Smooth muscle cell (in vitro differentiated cells): ENCODE measurements around the gene CIITA. TPM values are rescaled to one million over a fixed set of nuclear protein-coding genes. Genes with fewer than 3 reads are reported as not detected.

Source experiments
- DNase-seq: peaks from one replicate; lab custom pipeline; 2025; ENCODE audit not compliant: unreplicated experiment; lab: John Stamatoyannopoulos, UW
- H2AFZ ChIP-seq: fragments of 200-600 bp; sonication (generic); 2 replicates; pipeline ENCODE4 v1.6.0; 2016; ENCODE audit warnings: antibody characterized with exemption, low read depth, mild to moderate bottlenecking
- H3F3A ChIP-seq: fragments of 200-600 bp; sonication (generic); 2 replicates; pipeline ENCODE4 v1.6.0; 2017; ENCODE audit warnings: antibody characterized with exemption, low read depth
- H3K27ac ChIP-seq: fragments of 200-600 bp; sonication (generic); 2 replicates; pipeline ENCODE4 v1.5.1; 2016; ENCODE audit warnings: low read depth, mild to moderate bottlenecking
- H3K27me3 ChIP-seq: fragments of 200-600 bp; sonication (generic); 2 replicates; pipeline ENCODE4 v1.6.1; 2016; ENCODE audit warnings: low read depth, mild to moderate bottlenecking
- H3K36me3 ChIP-seq: fragments of 200-600 bp; sonication (generic); 2 replicates; pipeline ENCODE4 v1.5.1; 2016; ENCODE audit warnings: low read depth
- H3K4me1 ChIP-seq: fragments of 200-600 bp; sonication (generic); 2 replicates; pipeline ENCODE4 v1.5.1; 2016; ENCODE audit warnings: low read depth
- H3K4me2 ChIP-seq: fragments of 200-600 bp; sonication (generic); 2 replicates; pipeline ENCODE4 v1.6.0; 2016; ENCODE audit warnings: mild to moderate bottlenecking
- H3K4me3 ChIP-seq: fragments of 200-600 bp; sonication (generic); 2 replicates; pipeline ENCODE4 v1.5.1; 2016; ENCODE audit warnings: mild to moderate bottlenecking
- H3K79me2 ChIP-seq: fragments of 200-600 bp; sonication (generic); 2 replicates; pipeline ENCODE4 v1.6.0; 2016; ENCODE audit warnings: low read depth, mild to moderate bottlenecking
- H3K9ac ChIP-seq: fragments of 200-600 bp; sonication (generic); 2 replicates; pipeline ENCODE4 v1.6.0; 2016; ENCODE audit warnings: low read depth
- H3K9me3 ChIP-seq: fragments of 200-600 bp; sonication (generic); replicated peaks from 2 replicates; pipeline ENCODE4 v1.5.1; 2016; ENCODE audit warnings: low read depth
- H4K20me1 ChIP-seq: fragments of 200-600 bp; sonication (generic); 2 replicates; pipeline ENCODE4 v1.6.0; 2016; ENCODE audit warnings: low read depth
- whole genome bisulfite sequencing: methylation state at CpG from one replicate; pipeline ENCODE4 v1.1.7; 2016; ENCODE audit warnings: low lambda C conversion rate; 5-methylcytosine and 5-hydroxymethylcytosine counted together
- polyA plus RNA-seq: library from polyadenylated mRNA; unstranded; fragments of >200 nt; fragmentation: Nextera tagmentation; extraction: Ambion mirVana; gene quantifications from 2 replicates; pipeline ENCODE4 v1.2.1, GENCODE V29; 2016
- total RNA-seq: library from RNA; depleted of rRNA; stranded (reverse); fragments of >200 nt; gene quantifications from 2 replicates; pipeline ENCODE4 v1.2.3, GENCODE V29; 2014
- TF ChIP-seq, protein P1 (sequence below): fragments of 200-600 bp; sonication (generic); IDR thresholded peaks from 2 replicates; pipeline ENCODE4 v1.5.1; 2017; ENCODE audit warnings: borderline replicate concordance, mild to moderate bottlenecking, antibody characterized with exemption; ENCODE audit not compliant: insufficient read depth, poor library complexity, severe bottlenecking

The CIITA gene
- total and polyA plus RNA-seq, 2 experiments from 2014 or later = 0.31 TPM; not detected in 1

DNA sequence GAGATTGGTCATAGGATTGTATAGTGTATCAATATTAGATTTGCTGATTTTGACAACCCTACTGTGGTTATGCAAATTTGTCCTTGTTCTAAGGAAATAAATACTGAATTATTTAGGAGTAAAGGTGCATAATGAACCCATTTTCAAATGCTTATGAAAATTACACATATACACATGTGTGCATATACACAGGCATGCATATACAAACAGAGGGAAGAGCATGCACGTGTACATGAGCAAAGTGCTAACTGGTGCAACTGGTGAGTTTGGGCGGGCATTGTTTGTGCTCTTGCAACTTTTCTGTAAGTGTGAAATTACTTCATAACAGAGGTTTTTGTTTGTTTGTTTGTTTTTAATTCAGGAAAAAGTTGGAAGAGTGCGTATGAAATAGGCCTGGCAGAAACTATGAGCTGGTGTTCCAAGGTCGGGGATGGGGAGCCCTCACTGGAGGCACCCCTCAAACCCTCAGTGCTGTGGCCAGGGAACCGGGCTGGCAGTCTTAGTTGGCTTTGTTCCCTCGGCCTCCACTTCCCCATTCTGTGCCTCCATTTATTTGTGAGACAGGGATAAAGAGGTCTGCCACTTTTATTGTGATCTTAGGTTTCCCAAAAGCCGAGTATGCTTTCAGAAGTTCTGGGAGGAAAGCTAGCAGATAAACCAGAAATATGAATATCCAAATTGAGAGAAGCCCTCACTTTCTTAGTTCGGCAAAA lies 59.4 kb downstream of the CIITA start:
- H4K20me1 ChIP-seq = peaks cover 100% of the 10 kb centered on the region
- H3K27ac ChIP-seq = no peak overlapping the region
- H3K27me3 ChIP-seq = no peaks in the 10 kb centered on the region
- H3K4me1 ChIP-seq = peaks cover 15% of the 10 kb centered on the region
- H3K9me3 ChIP-seq = no peaks in the 10 kb centered on the region
- H3K4me2 ChIP-seq = no peak overlapping the region
- H3K79me2 ChIP-seq = peaks cover 66% of the 10 kb centered on the region
- H2AFZ ChIP-seq = no peak overlapping the region
- no peaks in the 10 kb centered on the region for H3K36me3 ChIP-seq
- no peak for DNase-seq
- no peak overlapping the region for H3K4me3 ChIP-seq
- H3K9ac ChIP-seq = no peak overlapping the region
- 88% methylated on average over 8 of the region's 8 CpGs for WGBS
- TF ChIP-seq, protein P1, sequence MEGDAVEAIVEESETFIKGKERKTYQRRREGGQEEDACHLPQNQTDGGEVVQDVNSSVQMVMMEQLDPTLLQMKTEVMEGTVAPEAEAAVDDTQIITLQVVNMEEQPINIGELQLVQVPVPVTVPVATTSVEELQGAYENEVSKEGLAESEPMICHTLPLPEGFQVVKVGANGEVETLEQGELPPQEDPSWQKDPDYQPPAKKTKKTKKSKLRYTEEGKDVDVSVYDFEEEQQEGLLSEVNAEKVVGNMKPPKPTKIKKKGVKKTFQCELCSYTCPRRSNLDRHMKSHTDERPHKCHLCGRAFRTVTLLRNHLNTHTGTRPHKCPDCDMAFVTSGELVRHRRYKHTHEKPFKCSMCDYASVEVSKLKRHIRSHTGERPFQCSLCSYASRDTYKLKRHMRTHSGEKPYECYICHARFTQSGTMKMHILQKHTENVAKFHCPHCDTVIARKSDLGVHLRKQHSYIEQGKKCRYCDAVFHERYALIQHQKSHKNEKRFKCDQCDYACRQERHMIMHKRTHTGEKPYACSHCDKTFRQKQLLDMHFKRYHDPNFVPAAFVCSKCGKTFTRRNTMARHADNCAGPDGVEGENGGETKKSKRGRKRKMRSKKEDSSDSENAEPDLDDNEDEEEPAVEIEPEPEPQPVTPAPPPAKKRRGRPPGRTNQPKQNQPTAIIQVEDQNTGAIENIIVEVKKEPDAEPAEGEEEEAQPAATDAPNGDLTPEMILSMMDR = no peak
- no peaks in the 10 kb centered on the region for H3F3A ChIP-seq

DNA sequence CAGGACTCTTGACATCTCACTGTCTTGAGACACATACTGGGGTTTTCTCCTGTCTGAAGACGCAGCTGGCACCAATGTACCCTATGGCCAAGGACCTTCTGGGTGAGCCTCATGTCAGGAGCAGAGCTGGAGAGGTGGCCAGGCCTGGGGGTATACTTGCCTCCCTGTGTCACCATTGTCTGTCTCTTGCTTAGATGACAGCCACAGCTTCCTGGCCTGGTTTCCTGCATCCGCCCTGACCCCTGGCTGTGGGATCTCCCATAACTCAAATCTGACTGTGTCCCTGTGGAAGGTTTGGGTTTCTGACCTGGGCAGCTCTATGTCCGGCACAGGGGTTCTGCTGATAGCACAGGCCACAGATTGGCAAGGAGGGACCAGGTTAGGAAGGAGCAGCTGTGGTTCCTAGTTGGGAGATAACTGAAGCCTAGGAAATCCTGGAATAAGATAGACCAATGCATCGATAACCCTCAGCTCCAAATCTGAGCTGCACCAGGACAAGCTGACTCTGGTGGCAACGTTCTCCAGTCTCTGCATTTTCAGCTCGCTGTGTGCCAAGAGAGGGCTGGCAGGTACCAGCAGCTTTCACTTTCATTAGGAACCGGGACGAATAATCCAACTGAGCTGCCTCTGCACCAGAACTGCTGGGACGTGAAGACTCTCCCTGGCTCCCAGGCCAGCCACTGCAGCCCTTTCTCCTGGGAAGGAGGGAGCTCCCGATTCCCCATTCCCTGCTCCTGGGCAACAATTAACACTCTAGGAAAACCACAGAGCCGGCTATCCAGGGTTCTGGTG lies 60.3 kb downstream of the CIITA start:
- H3K9ac ChIP-seq = no peak overlapping the region
- peaks cover 15% of the 10 kb centered on the region for H3K4me1 ChIP-seq
- WGBS = 93% methylated on average over 11 of the region's 11 CpGs
- no peaks in the 10 kb centered on the region for H3K9me3 ChIP-seq
- DNase-seq = no peak
- H3K27ac ChIP-seq = no peak overlapping the region
- TF ChIP-seq, protein P1 = no peak
- no peak overlapping the region for H3K4me2 ChIP-seq
- no peaks in the 10 kb centered on the region for H3K27me3 ChIP-seq
- peaks cover 67% of the 10 kb centered on the region for H3K79me2 ChIP-seq
- no peaks in the 10 kb centered on the region for H3K36me3 ChIP-seq
- H3K4me3 ChIP-seq = no peak overlapping the region
- no peak overlapping the region for H2AFZ ChIP-seq
- no peaks in the 10 kb centered on the region for H3F3A ChIP-seq
- peaks cover 93% of the 10 kb centered on the region for H4K20me1 ChIP-seq

DNA sequence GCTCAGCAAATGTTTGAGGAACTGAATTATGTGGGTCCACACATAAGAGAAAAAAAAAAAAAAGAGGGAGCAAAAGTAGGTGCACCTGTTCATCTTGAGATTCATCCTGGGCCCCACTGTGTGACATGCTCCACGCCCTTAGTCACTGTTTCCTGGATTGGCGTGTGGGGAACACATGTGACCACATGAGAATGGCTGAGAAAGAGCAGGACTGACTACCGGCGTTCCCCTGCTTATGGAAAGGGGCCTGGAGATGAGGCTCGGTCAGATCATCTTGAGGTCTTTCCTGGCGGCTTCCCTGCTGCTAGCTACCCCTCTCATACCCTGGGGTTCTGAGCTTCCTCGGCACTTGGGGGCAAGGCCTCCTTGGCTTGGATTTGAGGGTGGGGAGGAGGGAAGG lies 61.3 kb downstream of the CIITA start:
- Histone ChIP-seq H4K20me1 (peaks cover 83% of the 10 kb centered on the region), H3K27ac (no peak overlapping the region), H3K79me2 (peaks cover 67% of the 10 kb centered on the region), H3K9me3 (no peaks in the 10 kb centered on the region), H3K4me3 (no peak overlapping the region), H3K27me3 (no peaks in the 10 kb centered on the region), H3K4me1 (peaks cover 15% of the 10 kb centered on the region), H3K36me3 (no peaks in the 10 kb centered on the region), H2AFZ (no peak overlapping the region), H3K4me2 (no peak overlapping the region), H3F3A (peaks cover 6% of the 10 kb centered on the region), H3K9ac (no peak overlapping the region)
- DNase-seq = no peak
- TF ChIP-seq, protein P1 = no peak
- 89% methylated on average over 7 of the region's 7 CpGs for WGBS
